K562 (cell line): ENCODE results near the gene IRF1. TPM values are rescaled to one million over a fixed set of nuclear protein-coding genes. Genes with fewer than 3 reads are reported as not detected.
A peak's percentile ranks its signal among the peaks of the same experiment; 100 is the strongest.

Experiments used
- AFF1 ChIP-seq, 2 experiments: fragments of 450-650 bp; IDR thresholded peaks; 2 replicates each; pipeline ENCODE4 v1.6.1; 2018; ENCODE audit warnings: mild to moderate bottlenecking in 2 of 2, low read depth in 1 of 2; ENCODE audit not compliant: partially characterized antibody in 2 of 2
- CXXC5 ChIP-seq: fragments of 250-450 bp; sonication (Bioruptor Pico); IDR thresholded peaks from 2 replicates; pipeline ENCODE4 v1.8.0; 2022; ENCODE audit warnings: inconsistent platforms, mild to moderate bottlenecking, moderate library complexity
- ETV1 ChIP-seq: fragments of 450-650 bp; conservative IDR thresholded peaks from 2 replicates; pipeline ENCODE4 v1.6.1; 2016; ENCODE audit warnings: missing genetic modification characterization, control low read depth, low read depth, missing compliant biosample characterization
- FOXP1 ChIP-seq: sonication (generic); formaldehyde crosslinking; IDR thresholded peaks from 2 replicates; pipeline ENCODE4 v1.8.0; 2022; ENCODE audit warnings: mild to moderate bottlenecking, missing genetic modification reagents
- REST ChIP-seq, 2 experiments: fragments of 450-650 bp; formaldehyde crosslinking in 1 of 2; IDR thresholded peaks; 2 replicates each; pipeline versions ENCODE4 v1.4.0 to v1.6.1; 2014 to 2020; ENCODE audit warnings: mild to moderate bottlenecking in 2 of 2, borderline replicate concordance in 1 of 2, low read depth in 1 of 2
- ZBTB1 ChIP-seq: sonication (generic); formaldehyde crosslinking; IDR thresholded peaks from 2 replicates; pipeline ENCODE4 v1.8.1; 2023; ENCODE audit warnings: missing genetic modification reagents, low read depth, mild to moderate bottlenecking, borderline replicate concordance
- ZFP91 ChIP-seq: sonication (generic); formaldehyde crosslinking; IDR thresholded peaks from 2 replicates; pipeline ENCODE4 v1.8.0; 2022; ENCODE audit warnings: mild to moderate bottlenecking, missing genetic modification reagents
- polyA plus RNA-seq, 8 experiments: library from polyadenylated mRNA; depleted of rRNA in 4 of 8; stranded (reverse) in 5 of 8; unstranded in 3 of 8; fragments of >200 nt; fragmentation: Nextera tagmentation in 2 of 8; fragmentation: Illumina TruSeq in 1 of 8; extraction: Ambion mirVana in 2 of 8; extraction: Trizol in 1 of 8; gene quantifications; 2 replicates each; pipeline versions ENCODE4 v1.2.1 to v1.2.3, GENCODE V29; 2011 to 2014; ENCODE audit warnings: inconsistent platforms in 1 of 8, missing spikeins in 1 of 8
- total RNA-seq, 7 experiments: library from RNA; depleted of rRNA in 6 of 7; stranded (reverse); fragments of >200 nt in 6 of 7; fragmentation: Illumina TruSeq in 2 of 7; extraction: Trizol in 2 of 7; gene quantifications; 2 replicates each; pipeline versions ENCODE4 v1.2.1 to v1.2.3, GENCODE V29; 2011 to 2021; ENCODE audit warnings: low replicate concordance in 1 of 7

IRF1 gene
- total and polyA plus RNA-seq, 9 of the 15 experiments (the other 6 are each of a cell fraction or from before 2014, with no cell fraction given) = 1.1 to 12.3 (median 5.9) TPM

DNA sequence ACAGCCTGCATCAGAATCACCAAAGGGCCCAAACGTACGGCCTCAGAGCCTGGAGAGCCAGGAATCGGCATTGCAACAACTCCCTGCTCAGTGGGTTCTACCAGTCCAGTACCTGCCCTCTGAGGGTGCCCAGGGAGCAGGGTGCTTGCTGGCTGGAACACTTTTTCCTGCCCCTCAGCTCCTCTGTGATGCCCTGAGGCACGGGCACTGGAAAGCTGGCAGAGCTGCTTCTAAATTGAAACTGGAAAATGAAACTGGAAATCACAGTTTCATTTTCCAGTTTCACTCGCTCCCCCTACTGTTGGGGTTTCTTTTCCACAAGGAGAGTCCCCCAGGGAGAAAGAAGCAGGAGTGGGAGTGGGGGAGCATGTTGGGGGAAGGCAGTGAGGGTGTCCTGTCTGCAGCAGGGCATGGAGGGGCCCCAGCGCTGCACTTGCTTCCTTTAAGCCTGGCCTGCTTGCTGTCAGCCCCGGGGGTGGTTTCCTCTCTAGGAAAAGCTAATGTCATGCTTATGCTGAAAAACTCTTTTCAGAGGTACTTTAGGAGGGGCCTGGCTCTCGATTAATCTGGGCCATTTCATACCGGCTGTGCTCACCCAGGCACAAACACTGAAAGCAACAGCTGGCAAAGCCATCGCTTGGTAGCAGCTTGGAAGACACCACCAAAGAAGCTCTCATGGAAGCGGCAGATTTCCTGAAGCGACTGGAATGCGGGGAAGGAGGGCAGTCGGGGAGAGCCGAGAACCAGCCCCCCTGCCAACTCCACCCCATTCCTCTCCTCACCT is 26.2 kb downstream of the IRF1 start (continued):
- no peak for TF ChIP-seq ZFP91
- TF ChIP-seq FOXP1 (CRISPR knock-in tag) = 0 out of 2 replicates have a peak, but pooled peaks have one; percentile 20
- TF ChIP-seq AFF1 (IDR thresholded peaks at IDR 0.05; ENCODE audit: low read depth in 1 of 2, partially characterized antibody in 2 of 2) = no peak
- 0 out of 2 replicates have a peak, but pooled peaks have one; percentile 18 for TF ChIP-seq ETV1 (tag)
- TF ChIP-seq CXXC5 = peak; percentile 37; the same call in 1 of the 2 replicates
- TF ChIP-seq ZBTB1 (CRISPR knock-in tag) = no peak
- TF ChIP-seq REST (IDR thresholded peaks at IDR 0.05; ENCODE audit: borderline replicate concordance) = peak; percentile 26; the same call in 1 of the 2 replicates
- TF ChIP-seq REST (CRISPR knock-in tag; IDR thresholded peaks at IDR 0.05; ENCODE audit: low read depth) = no peak
- TF ChIP-seq, all 486 proteins: peak for 7
